OCI-LY7 (cell line): ENCODE data around the gene ABHD8. TPM values are rescaled to one million over a fixed set of nuclear protein-coding genes. Genes with fewer than 3 reads are reported as not detected.
"Not testable (repeated sequence)": the region's sequence is repeated elsewhere in the genome, so short reads cannot be mapped to it uniquely, and the experiment has no call there.

Experiments used
- BruUV-seq: library from RNA; stranded (reverse); fragments of 400-500 nt; replicated peaks from 2 replicates; lab custom pipeline; 2021; lab: Mats Ljungman, UMichigan
- CTCF ChIA-PET: fragments of 300-600 bp; sonication (Branson Sonifier 250); formaldehyde crosslinking; loops from one replicate; lab custom pipeline; 2022; ENCODE audit warnings: antibody characterized with exemption; ENCODE audit not compliant: unreplicated experiment; lab: Charles Lee
- POLR2A ChIA-PET: fragments of 300-600 bp; sonication (Branson Sonifier 250); formaldehyde crosslinking; loops from one replicate; lab custom pipeline; 2022; ENCODE audit warnings: antibody characterized with exemption; lab: Charles Lee
- DNase-seq: peaks from one replicate; pipeline ENCODE4 v3.0.0-alpha.2; 2015; ENCODE audit warnings: low spot score
- H2AFZ ChIP-seq: fragments of 200-600 bp; sonication (generic), shearing (Covaris generic); 2 replicates; pipeline ENCODE4 v1.6.1; 2014; ENCODE audit warnings: mild to moderate bottlenecking, antibody characterized with exemption, low read length, moderate library complexity
- H3K27ac ChIP-seq: fragments of 200-600 bp; sonication (generic); 2 replicates; pipeline ENCODE4 v1.5.1; 2014; ENCODE audit warnings: mixed run types, low read depth, mild to moderate bottlenecking, moderate library complexity, low read length, inconsistent platforms; ENCODE audit not compliant: poor library complexity, severe bottlenecking
- H3K36me3 ChIP-seq: fragments of 200-600 bp; sonication (generic); 2 replicates; pipeline ENCODE4 v1.6.1; 2014; ENCODE audit warnings: mild to moderate bottlenecking, antibody characterized with exemption, low read length, moderate library complexity, mixed read lengths; ENCODE audit not compliant: insufficient read depth
- H3K4me1 ChIP-seq: fragments of 200-600 bp; sonication (generic); 2 replicates; pipeline ENCODE4 v1.5.1; 2014; ENCODE audit warnings: mild to moderate bottlenecking, low read length; ENCODE audit not compliant: insufficient read depth, poor library complexity, severe bottlenecking
- H3K4me2 ChIP-seq: fragments of 200-600 bp; sonication (generic); 2 replicates; pipeline ENCODE4 v1.6.1; 2014; ENCODE audit warnings: mild to moderate bottlenecking, low read length
- H3K4me3 ChIP-seq: fragments of 200-600 bp; sonication (generic); 2 replicates; pipeline ENCODE4 v1.5.1; 2014; ENCODE audit warnings: mild to moderate bottlenecking, low read depth, low read length; ENCODE audit not compliant: poor library complexity, severe bottlenecking
- H3K79me2 ChIP-seq: fragments of 200-600 bp; sonication (generic); 2 replicates; pipeline ENCODE4 v1.6.1; 2016; ENCODE audit warnings: low read depth, mild to moderate bottlenecking, low read length, moderate library complexity, mixed read lengths; ENCODE audit not compliant: insufficient read depth
- H3K9me2 ChIP-seq: fragments of 200-600 bp; sonication (generic); 2 replicates; pipeline ENCODE4 v1.6.1; 2016; ENCODE audit warnings: mild to moderate bottlenecking, low read length, mixed read lengths; ENCODE audit not compliant: insufficient read depth
- H3K9me3 ChIP-seq: fragments of 200-600 bp; sonication (generic); 2 replicates; pipeline ENCODE4 v1.6.1; 2014; ENCODE audit warnings: mild to moderate bottlenecking, mixed run types, low read length, mixed read lengths
- H4K20me1 ChIP-seq: fragments of 200-600 bp; sonication (generic); 2 replicates; pipeline ENCODE4 v1.6.1; 2014; ENCODE audit warnings: mild to moderate bottlenecking, antibody characterized with exemption, low read length, moderate library complexity, mixed read lengths; ENCODE audit not compliant: insufficient read depth
- CTCF ChIP-seq: fragments of 200-600 bp; sonication (generic); conservative IDR thresholded peaks from 2 replicates; pipeline ENCODE4 v1.5.1; 2014; ENCODE audit warnings: mild to moderate bottlenecking, antibody characterized with exemption, low read length, moderate library complexity, mixed read lengths
- EZH2phosphoT487 ChIP-seq: fragments of 200-600 bp; sonication (generic); IDR thresholded peaks from 2 replicates; pipeline ENCODE4 v1.6.1; 2018; ENCODE audit warnings: low read depth, borderline replicate concordance, mild to moderate bottlenecking, mixed run types, antibody characterized with exemption, low read length, moderate library complexity, mixed read lengths
- intact Hi-C: fragments of 100-400 bp; cut with micrococcal nuclease; formaldehyde crosslinking; loops from one replicate; pipeline ENCODE4 v1.10.0; 2022; ENCODE audit not compliant: unreplicated experiment
- total RNA-seq, 2 experiments: library from RNA; depleted of rRNA in 1 of 2; stranded (reverse); fragments of >200 nt in 1 of 2; shearing (Covaris generic) in 1 of 2; gene quantifications; 2 replicates each; pipeline ENCODE4 v1.2.3, GENCODE V29; 2014 to 2022

The ABHD8 gene
- total RNA-seq, 2 experiments from 2014 or later = 11.6 to 18.9 TPM

GRCh38 chr19:17296976-17297375 lies 6.2 kb downstream of the ABHD8 start:
- no peaks in the 10 kb centered on the region for H4K20me1 ChIP-seq
- BruUV-seq = no TSS peak
- DNase-seq = no peak
- CTCF ChIA-PET = no interaction called here
- peaks cover 30% of the 10 kb centered on the region for H3K36me3 ChIP-seq
- POLR2A ChIA-PET = no interaction called here
- no peak overlapping the region for H3K4me3 ChIP-seq
- H2AFZ ChIP-seq = no peak overlapping the region
- no peaks in the 10 kb centered on the region for H3K9me2 ChIP-seq
- no peak overlapping the region for H3K4me2 ChIP-seq
- intact Hi-C loops = no loop called here
- H3K9me3 ChIP-seq = no peaks in the 10 kb centered on the region
- peaks cover 10% of the 10 kb centered on the region; the same call in 1 of the 2 replicates for H3K79me2 ChIP-seq
- H3K4me1 ChIP-seq = peaks cover 29% of the 10 kb centered on the region
- TF ChIP-seq EZH2phosphoT487 (no peak), CTCF (no peak)
- no peak overlapping the region for H3K27ac ChIP-seq

GRCh38 chr19:17296273-17296672 lies 7.0 kb downstream of the ABHD8 start:
- intact Hi-C loops = no loop called here
- TF ChIP-seq EZH2phosphoT487 = no peak
- 0 out of 2 replicates have a peak, but pooled peaks have one; percentile 15 for TF ChIP-seq CTCF
- Histone ChIP-seq H2AFZ (no peak overlapping the region), H3K4me3 (no peak overlapping the region), H3K27ac (no peak overlapping the region), H3K9me2 (no peaks in the 10 kb centered on the region), H3K4me2 (no peak overlapping the region), H3K79me2 (peaks cover 10% of the 10 kb centered on the region; the same call in 1 of the 2 replicates), H3K9me3 (no peaks in the 10 kb centered on the region), H4K20me1 (no peaks in the 10 kb centered on the region), H3K4me1 (peaks cover 27% of the 10 kb centered on the region), H3K36me3 (peaks cover 30% of the 10 kb centered on the region)
- ChIA-PET POLR2A (no interaction called here), CTCF (no interaction called here)
- DNase-seq = no peak
- BruUV-seq = no TSS peak

- POLR2A ChIA-PET = interaction anchor here (0.8 kb wide), 1 partner anchor 12 kb away, joined by 3 read pairs; no protein-coding TSS in a partner anchor
Measured at GRCh38 chr19:17295551-17295950, 7.7 kb downstream of the ABHD8 start.

More at GRCh38 chr19:17295551-17295950, 7.7 kb downstream of the ABHD8 start:
- H3K27ac ChIP-seq, intact Hi-C loops, H3K9me2 ChIP-seq, H3K4me3 ChIP-seq, CTCF ChIA-PET, H3K79me2 ChIP-seq, BruUV-seq, DNase-seq, H2AFZ ChIP-seq, H4K20me1 ChIP-seq, H3K9me3 ChIP-seq, H3K4me2 ChIP-seq: not testable (repeated sequence)
- peaks cover 30% of the 10 kb centered on the region for H3K36me3 ChIP-seq
- peaks cover 27% of the 10 kb centered on the region for H3K4me1 ChIP-seq
